Nephron (organoid): ENCODE results near the gene ZNF641.

Experiments
- H3K27ac Mint-ChIP-seq, 3 experiments: 2 replicates each; pipeline ENCODE4 v1.8.0; 2020; ENCODE audit warnings: mixed read lengths in 3 of 3, mild to moderate bottlenecking in 2 of 3, moderate library complexity in 1 of 3
- H3K27me3 Mint-ChIP-seq: 2 replicates; pipeline ENCODE4 v1.8.0; 2021; ENCODE audit warnings: low read depth, mild to moderate bottlenecking, moderate library complexity, mixed read lengths
- H3K36me3 Mint-ChIP-seq: 2 replicates; pipeline ENCODE4 v1.8.0; 2020; ENCODE audit warnings: low read depth, mixed read lengths
- H3K4me1 Mint-ChIP-seq: 2 replicates; pipeline ENCODE4 v1.8.0; 2020; ENCODE audit warnings: mixed read lengths
- H3K4me3 Mint-ChIP-seq, 3 experiments: 2 replicates each; pipeline ENCODE4 v1.8.0; 2020; ENCODE audit warnings: mild to moderate bottlenecking in 3 of 3, mixed read lengths in 3 of 3, moderate library complexity in 2 of 3
- H3K9me3 Mint-ChIP-seq: 2 replicates; pipeline ENCODE4 v1.8.0; 2020; ENCODE audit warnings: mixed read lengths
- TF ChIP-seq, protein P1 (sequence below), 3 experiments: fragments of 200-600 bp; sonication (generic); IDR thresholded peaks; one replicate each; pipeline ENCODE4 v1.5.0; 2021; ENCODE audit warnings: antibody characterized with exemption in 3 of 3; ENCODE audit not compliant: unreplicated experiment in 3 of 3

ZNF641 gene

DNA sequence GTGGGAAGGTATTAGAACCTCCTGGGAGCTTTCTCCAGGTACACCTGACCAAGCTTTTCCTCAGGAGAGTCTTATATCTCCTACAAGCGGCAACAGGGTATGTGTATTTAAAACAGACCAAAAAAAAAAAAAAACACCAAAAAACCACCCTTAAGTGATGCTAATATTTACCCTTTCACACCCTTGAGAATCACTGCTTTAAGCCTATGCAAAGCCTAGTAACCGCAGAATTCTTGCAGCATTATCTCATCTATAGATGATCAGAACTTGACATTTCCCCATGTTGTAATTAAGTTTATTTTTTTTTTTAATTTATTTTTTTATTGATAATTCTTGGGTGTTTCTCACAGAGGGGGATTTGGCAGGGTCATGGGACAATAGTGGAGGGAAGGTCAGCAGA is 19.3 kb downstream of the ZNF641 start:
- Mint-ChIP-seq H3K36me3 (no peaks in the 10 kb centered on the region), H3K27me3 (no peaks in the 10 kb centered on the region), H3K9me3 (peaks cover 1% of the 10 kb centered on the region), H3K27ac (no peak overlapping the region), H3K4me3 (no peak overlapping the region), H3K4me1 (no peaks in the 10 kb centered on the region)
- TF ChIP-seq, protein P1, sequence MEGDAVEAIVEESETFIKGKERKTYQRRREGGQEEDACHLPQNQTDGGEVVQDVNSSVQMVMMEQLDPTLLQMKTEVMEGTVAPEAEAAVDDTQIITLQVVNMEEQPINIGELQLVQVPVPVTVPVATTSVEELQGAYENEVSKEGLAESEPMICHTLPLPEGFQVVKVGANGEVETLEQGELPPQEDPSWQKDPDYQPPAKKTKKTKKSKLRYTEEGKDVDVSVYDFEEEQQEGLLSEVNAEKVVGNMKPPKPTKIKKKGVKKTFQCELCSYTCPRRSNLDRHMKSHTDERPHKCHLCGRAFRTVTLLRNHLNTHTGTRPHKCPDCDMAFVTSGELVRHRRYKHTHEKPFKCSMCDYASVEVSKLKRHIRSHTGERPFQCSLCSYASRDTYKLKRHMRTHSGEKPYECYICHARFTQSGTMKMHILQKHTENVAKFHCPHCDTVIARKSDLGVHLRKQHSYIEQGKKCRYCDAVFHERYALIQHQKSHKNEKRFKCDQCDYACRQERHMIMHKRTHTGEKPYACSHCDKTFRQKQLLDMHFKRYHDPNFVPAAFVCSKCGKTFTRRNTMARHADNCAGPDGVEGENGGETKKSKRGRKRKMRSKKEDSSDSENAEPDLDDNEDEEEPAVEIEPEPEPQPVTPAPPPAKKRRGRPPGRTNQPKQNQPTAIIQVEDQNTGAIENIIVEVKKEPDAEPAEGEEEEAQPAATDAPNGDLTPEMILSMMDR (IDR thresholded peaks at IDR 0.05; ENCODE audit: unreplicated experiment in 3 of 3), result no peak

DNA sequence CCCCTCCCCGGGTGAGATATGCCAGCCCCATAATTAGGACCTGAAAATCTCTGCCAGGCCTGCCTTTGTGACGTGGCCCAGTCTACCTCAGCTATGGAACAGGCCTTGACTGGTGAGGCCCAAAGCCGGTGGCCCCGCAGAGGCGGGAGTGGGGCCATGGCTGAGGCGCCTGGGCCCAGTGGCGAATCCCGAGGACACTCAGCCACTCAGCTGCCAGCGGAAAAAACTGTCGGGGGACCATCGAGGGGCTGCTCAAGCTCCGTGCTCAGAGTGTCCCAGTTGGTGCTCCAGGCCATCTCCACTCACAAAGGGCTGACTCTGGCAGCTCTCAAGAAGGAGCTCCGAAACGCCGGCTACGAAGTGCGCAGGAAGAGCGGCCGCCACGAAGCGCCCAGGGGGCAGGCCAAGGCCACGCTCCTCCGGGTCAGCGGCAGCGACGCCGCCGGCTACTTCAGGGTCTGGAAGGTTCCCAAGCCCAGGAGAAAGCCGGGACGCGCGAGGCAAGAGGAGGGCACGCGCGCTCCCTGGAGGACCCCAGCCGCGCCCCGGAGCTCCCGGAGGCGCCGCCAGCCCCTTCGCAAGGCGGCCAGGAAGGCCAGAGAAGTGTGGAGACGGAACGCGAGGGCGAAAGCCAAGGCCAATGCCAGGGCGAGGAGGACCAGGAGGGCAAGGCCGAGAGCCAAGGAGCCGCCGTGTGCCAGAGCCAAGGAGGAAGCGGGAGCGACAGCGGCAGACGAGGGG is 21.4 kb downstream of the ZNF641 start:
- TF ChIP-seq, protein P1 (IDR thresholded peaks at IDR 0.05; ENCODE audit: unreplicated experiment in 3 of 3), result no peak
- Mint-ChIP-seq H3K36me3 (no peaks in the 10 kb centered on the region), H3K27ac (no peak overlapping the region), H3K27me3 (peaks cover 4% of the 10 kb centered on the region), H3K4me3 (no peak overlapping the region), H3K4me1 (no peaks in the 10 kb centered on the region), H3K9me3 (peaks cover 10% of the 10 kb centered on the region)

DNA sequence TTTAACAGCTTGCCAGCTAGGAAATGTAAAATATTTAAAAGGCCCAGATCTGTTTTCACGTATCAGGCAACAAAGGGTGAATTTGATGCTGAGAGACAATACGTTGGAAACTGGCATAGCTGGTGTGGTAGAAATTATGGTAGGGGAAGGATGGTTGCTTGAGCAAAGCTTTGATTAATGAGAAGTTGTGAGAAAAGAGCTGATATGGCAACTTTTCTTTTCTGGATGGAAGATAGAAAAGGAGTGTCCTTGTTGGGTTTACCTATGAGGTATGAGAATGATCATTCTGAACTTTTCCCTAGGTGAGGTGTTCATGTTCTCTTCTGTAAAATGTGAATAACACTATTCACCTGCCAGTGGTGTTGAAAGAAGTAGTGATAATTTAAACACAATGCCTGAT is 34.2 kb downstream of the ZNF641 start:
- Mint-ChIP-seq H3K4me3 (no peak overlapping the region), H3K27ac (no peak overlapping the region), H3K4me1 (no peaks in the 10 kb centered on the region), H3K36me3 (no peaks in the 10 kb centered on the region), H3K27me3 (no peaks in the 10 kb centered on the region), H3K9me3 (peaks cover 2% of the 10 kb centered on the region)
- TF ChIP-seq, protein P1 (IDR thresholded peaks at IDR 0.05; ENCODE audit: unreplicated experiment in 3 of 3), result no peak

DNA sequence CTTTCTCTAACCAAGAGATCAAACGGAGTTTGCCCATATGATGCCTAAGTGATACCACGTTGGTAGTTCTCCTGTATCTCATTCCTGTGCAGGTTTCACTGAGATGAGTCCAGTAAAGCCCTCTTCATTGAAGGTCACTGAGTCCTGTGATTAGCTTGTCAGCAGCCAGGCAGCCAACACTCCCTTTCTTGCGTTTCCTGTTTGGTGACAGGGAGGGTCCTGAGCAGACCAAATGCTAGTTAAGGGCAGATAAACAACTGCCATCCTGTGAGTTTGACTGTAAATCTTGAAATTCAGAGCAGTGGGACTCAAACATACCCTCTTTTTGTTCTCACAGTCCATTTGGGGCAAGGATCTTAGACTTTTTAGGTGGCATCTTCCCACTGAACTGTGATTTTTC is 39.4 kb downstream of the ZNF641 start:
- TF ChIP-seq, protein P1 (IDR thresholded peaks at IDR 0.05; ENCODE audit: unreplicated experiment in 3 of 3), result no peak
- Mint-ChIP-seq H3K36me3 (no peaks in the 10 kb centered on the region), H3K9me3 (no peaks in the 10 kb centered on the region), H3K27ac (no peak overlapping the region), H3K4me3 (no peak overlapping the region), H3K4me1 (no peaks in the 10 kb centered on the region), H3K27me3 (no peaks in the 10 kb centered on the region)

DNA sequence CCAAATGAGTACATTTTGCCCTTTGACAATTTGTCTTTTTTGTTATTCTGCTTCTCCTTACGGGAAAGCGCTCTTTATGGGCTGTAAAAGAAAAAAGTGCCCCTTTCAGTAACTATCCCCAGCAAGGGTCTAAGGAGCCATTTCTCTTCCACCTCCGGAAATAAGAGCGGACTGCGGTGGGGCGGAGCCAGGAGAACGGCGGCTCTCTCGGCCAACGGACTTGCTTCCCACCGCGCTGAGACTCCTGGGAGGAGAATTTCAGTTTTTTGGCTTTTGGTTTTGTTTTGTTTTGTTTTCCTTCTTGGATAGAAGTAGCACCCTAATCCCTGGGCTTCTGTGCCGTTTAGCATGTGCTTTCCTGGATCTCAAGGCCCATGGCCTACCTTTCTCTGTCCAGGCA is 43.5 kb downstream of the ZNF641 start:
- Mint-ChIP-seq H3K27me3 (no peaks in the 10 kb centered on the region), H3K4me1 (no peaks in the 10 kb centered on the region), H3K4me3 (no peak overlapping the region), H3K9me3 (no peaks in the 10 kb centered on the region), H3K36me3 (no peaks in the 10 kb centered on the region), H3K27ac (no peak overlapping the region)
- TF ChIP-seq, protein P1 (IDR thresholded peaks at IDR 0.05; ENCODE audit: unreplicated experiment in 3 of 3), result no peak

DNA sequence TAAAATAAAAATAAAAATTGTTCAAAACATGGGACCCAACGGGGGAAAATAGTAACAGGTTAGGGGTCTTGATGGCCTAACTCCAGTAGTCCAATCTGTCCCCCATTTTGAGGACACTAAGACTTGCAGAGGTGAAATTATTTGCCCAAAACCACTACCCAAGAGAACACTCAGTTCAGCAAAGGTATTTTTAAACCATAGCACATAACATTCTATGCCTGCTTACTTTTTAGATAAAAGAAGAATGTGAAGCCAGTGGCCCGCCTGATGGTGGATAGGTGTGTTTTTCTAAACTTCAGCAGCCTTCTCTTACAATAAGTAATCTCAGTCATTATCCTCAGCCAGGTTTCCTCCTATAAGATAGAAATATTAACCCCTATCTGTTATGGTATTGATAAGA is 45.5 kb downstream of the ZNF641 start:
- TF ChIP-seq, protein P1 (IDR thresholded peaks at IDR 0.05; ENCODE audit: unreplicated experiment in 3 of 3), result no peak
- Mint-ChIP-seq H3K36me3 (no peaks in the 10 kb centered on the region), H3K4me1 (no peaks in the 10 kb centered on the region), H3K9me3 (no peaks in the 10 kb centered on the region), H3K27ac (no peak overlapping the region), H3K27me3 (no peaks in the 10 kb centered on the region), H3K4me3 (no peak overlapping the region)
